Measurements from ENCODE around the gene ARHGAP15. TPM values are rescaled to one million over a fixed set of nuclear protein-coding genes. Genes with fewer than 3 reads are reported as not detected.

ARHGAP15 gene
- polyA plus RNA-seq, 1 donor from 2014 or later: 0.30 TPM

DNA sequence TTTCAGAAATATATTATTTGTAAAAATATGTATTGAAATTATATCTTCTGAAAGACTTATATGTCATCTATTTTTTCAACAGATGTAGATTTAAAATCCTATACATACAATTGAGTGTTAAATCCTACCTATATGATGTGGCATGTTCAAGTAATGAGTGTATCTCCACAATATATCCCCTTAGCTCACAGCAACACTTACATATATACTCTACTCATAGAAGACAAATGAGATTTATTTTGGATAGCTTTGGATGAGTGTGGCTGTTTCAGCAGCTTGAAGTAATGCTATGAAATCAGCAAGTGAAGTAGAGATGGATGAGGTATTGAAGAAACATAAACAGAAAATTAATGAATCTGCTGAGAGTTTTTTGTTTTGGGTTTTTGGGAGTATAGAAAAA, 263.1 kb downstream of the ARHGAP15 start:
- TF ChIP-seq POLR2AphosphoS5 (IDR thresholded peaks at IDR 0.05) (no peak), MXI1 (conservative IDR thresholded peaks at IDR 0.05; ENCODE audit: poor library complexity, severe bottlenecking) (no peak), RAD21 (conservative IDR thresholded peaks at IDR 0.05) (no peak), EZH2 (IDR thresholded peaks at IDR 0.05; ENCODE audit: borderline replicate concordance, insufficient read depth, low read length, poor library complexity, severe bottlenecking) (no peak), EP300 (conservative IDR thresholded peaks at IDR 0.05; ENCODE audit: poor library complexity, severe bottlenecking) (no peak), TAF1 (IDR thresholded peaks at IDR 0.05; ENCODE audit: low read depth) (no peak), SMC3 (conservative IDR thresholded peaks at IDR 0.05; ENCODE audit: poor library complexity) (no peak)
- TF ChIP-seq, protein P1, sequence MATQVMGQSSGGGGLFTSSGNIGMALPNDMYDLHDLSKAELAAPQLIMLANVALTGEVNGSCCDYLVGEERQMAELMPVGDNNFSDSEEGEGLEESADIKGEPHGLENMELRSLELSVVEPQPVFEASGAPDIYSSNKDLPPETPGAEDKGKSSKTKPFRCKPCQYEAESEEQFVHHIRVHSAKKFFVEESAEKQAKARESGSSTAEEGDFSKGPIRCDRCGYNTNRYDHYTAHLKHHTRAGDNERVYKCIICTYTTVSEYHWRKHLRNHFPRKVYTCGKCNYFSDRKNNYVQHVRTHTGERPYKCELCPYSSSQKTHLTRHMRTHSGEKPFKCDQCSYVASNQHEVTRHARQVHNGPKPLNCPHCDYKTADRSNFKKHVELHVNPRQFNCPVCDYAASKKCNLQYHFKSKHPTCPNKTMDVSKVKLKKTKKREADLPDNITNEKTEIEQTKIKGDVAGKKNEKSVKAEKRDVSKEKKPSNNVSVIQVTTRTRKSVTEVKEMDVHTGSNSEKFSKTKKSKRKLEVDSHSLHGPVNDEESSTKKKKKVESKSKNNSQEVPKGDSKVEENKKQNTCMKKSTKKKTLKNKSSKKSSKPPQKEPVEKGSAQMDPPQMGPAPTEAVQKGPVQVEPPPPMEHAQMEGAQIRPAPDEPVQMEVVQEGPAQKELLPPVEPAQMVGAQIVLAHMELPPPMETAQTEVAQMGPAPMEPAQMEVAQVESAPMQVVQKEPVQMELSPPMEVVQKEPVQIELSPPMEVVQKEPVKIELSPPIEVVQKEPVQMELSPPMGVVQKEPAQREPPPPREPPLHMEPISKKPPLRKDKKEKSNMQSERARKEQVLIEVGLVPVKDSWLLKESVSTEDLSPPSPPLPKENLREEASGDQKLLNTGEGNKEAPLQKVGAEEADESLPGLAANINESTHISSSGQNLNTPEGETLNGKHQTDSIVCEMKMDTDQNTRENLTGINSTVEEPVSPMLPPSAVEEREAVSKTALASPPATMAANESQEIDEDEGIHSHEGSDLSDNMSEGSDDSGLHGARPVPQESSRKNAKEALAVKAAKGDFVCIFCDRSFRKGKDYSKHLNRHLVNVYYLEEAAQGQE (IDR thresholded peaks at IDR 0.05; ENCODE audit: borderline replicate concordance): no peak
- TF ChIP-seq, protein P2, sequence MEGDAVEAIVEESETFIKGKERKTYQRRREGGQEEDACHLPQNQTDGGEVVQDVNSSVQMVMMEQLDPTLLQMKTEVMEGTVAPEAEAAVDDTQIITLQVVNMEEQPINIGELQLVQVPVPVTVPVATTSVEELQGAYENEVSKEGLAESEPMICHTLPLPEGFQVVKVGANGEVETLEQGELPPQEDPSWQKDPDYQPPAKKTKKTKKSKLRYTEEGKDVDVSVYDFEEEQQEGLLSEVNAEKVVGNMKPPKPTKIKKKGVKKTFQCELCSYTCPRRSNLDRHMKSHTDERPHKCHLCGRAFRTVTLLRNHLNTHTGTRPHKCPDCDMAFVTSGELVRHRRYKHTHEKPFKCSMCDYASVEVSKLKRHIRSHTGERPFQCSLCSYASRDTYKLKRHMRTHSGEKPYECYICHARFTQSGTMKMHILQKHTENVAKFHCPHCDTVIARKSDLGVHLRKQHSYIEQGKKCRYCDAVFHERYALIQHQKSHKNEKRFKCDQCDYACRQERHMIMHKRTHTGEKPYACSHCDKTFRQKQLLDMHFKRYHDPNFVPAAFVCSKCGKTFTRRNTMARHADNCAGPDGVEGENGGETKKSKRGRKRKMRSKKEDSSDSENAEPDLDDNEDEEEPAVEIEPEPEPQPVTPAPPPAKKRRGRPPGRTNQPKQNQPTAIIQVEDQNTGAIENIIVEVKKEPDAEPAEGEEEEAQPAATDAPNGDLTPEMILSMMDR (IDR thresholded peaks at IDR 0.05; ENCODE audit: poor library complexity, severe bottlenecking): no peak
- H2AFZ ChIP-seq (ENCODE audit: low read depth, low read length): no peak overlapping the region

DNA sequence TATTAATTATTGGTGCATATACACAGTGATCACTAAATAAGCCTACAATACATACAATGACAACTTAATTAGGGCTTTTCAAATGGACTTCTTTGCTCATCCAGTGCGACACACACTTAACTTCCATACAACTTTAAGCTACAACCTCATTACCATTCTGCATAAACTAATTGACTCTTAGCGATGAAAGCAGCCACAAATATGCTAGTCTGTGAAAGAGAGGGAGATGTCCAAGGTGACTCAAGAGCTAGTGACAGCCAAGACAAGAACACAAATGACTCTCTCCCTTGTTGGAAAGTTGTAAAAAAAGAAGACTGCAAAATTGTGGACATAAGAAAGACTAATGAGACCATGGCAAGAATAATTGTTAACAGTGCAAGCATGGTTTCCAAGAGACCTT, 264.8 kb downstream of the ARHGAP15 start:
- Histone ChIP-seq H3K27ac (ENCODE audit: low read length) (no peak overlapping the region), H3K36me3 (ENCODE audit: insufficient read depth, low read length) (no peaks in the 10 kb centered on the region), H3K9ac (ENCODE audit: low read length) (no peak overlapping the region), H3K4me2 (ENCODE audit: low read length) (no peak overlapping the region), H3K9me3 (ENCODE audit: low read length) (no peaks in the 10 kb centered on the region), H3K4me3 (ENCODE audit: low read length) (no peak overlapping the region), H3F3A (ENCODE audit: insufficient read depth, low read length, poor library complexity, severe bottlenecking) (peaks cover 4% of the 10 kb centered on the region), H3K27me3 (ENCODE audit: insufficient read depth, low read depth, low read length) (no peaks in the 10 kb centered on the region), H2AFZ (ENCODE audit: low read depth, low read length) (no peak overlapping the region), H3K79me2 (replicated peaks; ENCODE audit: insufficient read depth, low read length) (no peaks in the 10 kb centered on the region), H3K9me2 (ENCODE audit: insufficient read depth, low read length) (no peaks in the 10 kb centered on the region), H4K20me1 (ENCODE audit: insufficient read depth) (no peaks in the 10 kb centered on the region)
- TF ChIP-seq POLR2AphosphoS5 (IDR thresholded peaks at IDR 0.05) (no peak), MXI1 (conservative IDR thresholded peaks at IDR 0.05; ENCODE audit: poor library complexity, severe bottlenecking) (no peak), EZH2 (IDR thresholded peaks at IDR 0.05; ENCODE audit: borderline replicate concordance, insufficient read depth, low read length, poor library complexity, severe bottlenecking) (no peak), TAF1 (IDR thresholded peaks at IDR 0.05; ENCODE audit: low read depth) (no peak), EP300 (conservative IDR thresholded peaks at IDR 0.05; ENCODE audit: poor library complexity, severe bottlenecking) (no peak), RAD21 (conservative IDR thresholded peaks at IDR 0.05) (no peak), SMC3 (conservative IDR thresholded peaks at IDR 0.05; ENCODE audit: poor library complexity) (no peak)
- TF ChIP-seq, protein P2 (IDR thresholded peaks at IDR 0.05; ENCODE audit: poor library complexity, severe bottlenecking): no peak
- TF ChIP-seq, protein P1 (IDR thresholded peaks at IDR 0.05; ENCODE audit: borderline replicate concordance): no peak

More for the DNA sequence above, 263.1 kb downstream of the ARHGAP15 start:
- Histone ChIP-seq H3K9me3 (ENCODE audit: low read length) (no peaks in the 10 kb centered on the region), H3K9ac (ENCODE audit: low read length) (no peak overlapping the region), H4K20me1 (ENCODE audit: insufficient read depth) (no peaks in the 10 kb centered on the region), H3K36me3 (ENCODE audit: insufficient read depth, low read length) (no peaks in the 10 kb centered on the region), H3K9me2 (ENCODE audit: insufficient read depth, low read length) (no peaks in the 10 kb centered on the region), H3K27me3 (ENCODE audit: insufficient read depth, low read depth, low read length) (no peaks in the 10 kb centered on the region), H3F3A (ENCODE audit: insufficient read depth, low read length, poor library complexity, severe bottlenecking) (peaks cover 4% of the 10 kb centered on the region), H3K4me2 (ENCODE audit: low read length) (no peak overlapping the region), H3K27ac (ENCODE audit: low read length) (no peak overlapping the region), H3K4me3 (ENCODE audit: low read length) (no peak overlapping the region), H3K79me2 (replicated peaks; ENCODE audit: insufficient read depth, low read length) (no peaks in the 10 kb centered on the region)
